HEK293 (cell line): ENCODE results near the gene SLC17A9.

Experiments
- CTCF ChIA-PET: fragments of 350-600 bp; formaldehyde crosslinking; extraction: SDS; loops from one replicate; lab custom pipeline; 2021; ENCODE audit warnings: antibody characterized with exemption; lab: Yijun Ruan, JAX
- POLR2A ChIA-PET: fragments of 300-600 bp; formaldehyde crosslinking; extraction: SDS; loops from one replicate; lab custom pipeline; 2020; ENCODE audit warnings: antibody characterized with exemption, inconsistent platforms; lab: Yijun Ruan, JAX
- H3K27ac ChIP-seq: fragments of 200-500 bp; sonication (Bioruptor generic); 2 replicates; pipeline ENCODE4 v1.5.1; 2014; ENCODE audit warnings: low read depth, low read length, control low read depth, inconsistent platforms; ENCODE audit errors: extremely low read depth
- H3K36me3 ChIP-seq, 2 experiments: fragments of 200-500 bp in 1 of 2; sonication (Bioruptor generic) in 1 of 2; 1 replicate in 1 of 2; 2 replicates in 1 of 2; pipeline ENCODE4 v1.5.1; 2014 to 2017; ENCODE audit warnings: inconsistent platforms in 2 of 2, low read length in 2 of 2; ENCODE audit not compliant: control insufficient read depth in 2 of 2, insufficient read depth in 1 of 2
- H3K4me1 ChIP-seq: fragments of 200-500 bp; sonication (Bioruptor generic); 2 replicates; pipeline ENCODE4 v1.5.1; 2014; ENCODE audit warnings: mild to moderate bottlenecking, low read length, inconsistent platforms; ENCODE audit not compliant: control insufficient read depth, insufficient read depth
- H3K4me3 ChIP-seq: 2 replicates; pipeline ENCODE4 v1.5.1; 2011; ENCODE audit warnings: low read depth, mild to moderate bottlenecking, control low read depth, low read length, moderate library complexity
- H3K9me3 ChIP-seq: fragments of 200-500 bp; sonication (Bioruptor generic); 2 replicates; pipeline ENCODE4 v1.5.1; 2014; ENCODE audit warnings: low read depth, low read length, inconsistent platforms; ENCODE audit not compliant: control insufficient read depth, insufficient read depth
- ATF2 ChIP-seq: fragments of 450-650 bp; formaldehyde crosslinking; IDR thresholded peaks from 2 replicates; pipeline ENCODE4 v1.5.1; 2016; ENCODE audit warnings: missing biosample characterization, missing genetic modification characterization, low read depth
- CTCF ChIP-seq: fragments of 450-650 bp; formaldehyde crosslinking; IDR thresholded peaks from 2 replicates; pipeline ENCODE4 v1.5.1; 2016; ENCODE audit warnings: missing biosample characterization, missing genetic modification characterization
- GLIS1 ChIP-seq: fragments of 450-650 bp; formaldehyde crosslinking; IDR thresholded peaks from 2 replicates; pipeline ENCODE4 v1.5.1; 2016; ENCODE audit warnings: missing biosample characterization, missing genetic modification characterization
- HOXD13 ChIP-seq: sonication (generic); formaldehyde crosslinking; IDR thresholded peaks from 2 replicates; pipeline ENCODE4 v1.8.0; 2022; ENCODE audit warnings: missing genetic modification reagents, borderline replicate concordance
- KLF7 ChIP-seq: fragments of 450-650 bp; formaldehyde crosslinking; IDR thresholded peaks from 2 replicates; pipeline ENCODE4 v1.5.1; 2016; ENCODE audit warnings: missing biosample characterization, missing genetic modification characterization, borderline replicate concordance
- MZF1 ChIP-seq: fragments of 450-650 bp; formaldehyde crosslinking; IDR thresholded peaks from 2 replicates; pipeline ENCODE4 v1.5.1; 2017; ENCODE audit warnings: missing biosample characterization, missing genetic modification characterization, borderline replicate concordance
- ZBTB20 ChIP-seq: fragments of 450-650 bp; formaldehyde crosslinking; IDR thresholded peaks from 2 replicates; pipeline ENCODE4 v1.5.1; 2016; ENCODE audit warnings: missing biosample characterization, missing genetic modification characterization
- ZFP69B ChIP-seq: fragments of 450-650 bp; formaldehyde crosslinking; IDR thresholded peaks from 2 replicates; pipeline ENCODE4 v1.5.1; 2016; ENCODE audit warnings: missing biosample characterization, missing genetic modification characterization
- ZNF114 ChIP-seq: fragments of 450-650 bp; formaldehyde crosslinking; IDR thresholded peaks from 2 replicates; pipeline ENCODE4 v1.5.0; 2017; ENCODE audit warnings: missing biosample characterization, missing genetic modification characterization
- ZNF121 ChIP-seq: fragments of 450-650 bp; formaldehyde crosslinking; IDR thresholded peaks from 2 replicates; pipeline ENCODE4 v1.5.1; 2016; ENCODE audit warnings: missing biosample characterization, missing genetic modification characterization
- ZNF169 ChIP-seq: fragments of 450-650 bp; formaldehyde crosslinking; IDR thresholded peaks from 2 replicates; pipeline ENCODE4 v1.5.1; 2016; ENCODE audit warnings: missing biosample characterization, missing genetic modification characterization
- ZNF2 ChIP-seq: fragments of 450-650 bp; formaldehyde crosslinking; IDR thresholded peaks from 2 replicates; pipeline ENCODE4 v1.5.1; 2016; ENCODE audit warnings: missing biosample characterization, missing genetic modification characterization
- ZNF202 ChIP-seq: fragments of 450-650 bp; formaldehyde crosslinking; IDR thresholded peaks from 2 replicates; pipeline ENCODE4 v1.5.1; 2016; ENCODE audit warnings: missing biosample characterization, missing genetic modification characterization, borderline replicate concordance
- ZNF335 ChIP-seq: fragments of 450-650 bp; formaldehyde crosslinking; conservative IDR thresholded peaks from 2 replicates; pipeline ENCODE4 v1.5.1; 2016; ENCODE audit warnings: missing biosample characterization, missing genetic modification characterization
- ZNF366 ChIP-seq: fragments of 450-650 bp; formaldehyde crosslinking; conservative IDR thresholded peaks from 2 replicates; pipeline ENCODE4 v1.5.1; 2016; ENCODE audit warnings: missing biosample characterization, missing genetic modification characterization
- ZNF510 ChIP-seq: fragments of 450-650 bp; formaldehyde crosslinking; IDR thresholded peaks from 2 replicates; pipeline ENCODE4 v1.5.1; 2018; ENCODE audit warnings: mild to moderate bottlenecking, missing genetic modification characterization, missing biosample characterization; ENCODE audit not compliant: insufficient replicate concordance
- ZNF626 ChIP-seq: fragments of 450-650 bp; sonication (Bioruptor Pico); formaldehyde crosslinking; IDR thresholded peaks from 2 replicates; pipeline ENCODE4 v1.5.1; 2018; ENCODE audit warnings: missing biosample characterization, missing genetic modification characterization, inconsistent platforms
- ZNF660 ChIP-seq: fragments of 450-650 bp; IDR thresholded peaks from 2 replicates; pipeline ENCODE4 v1.5.1; 2018; ENCODE audit warnings: missing biosample characterization, mild to moderate bottlenecking, missing genetic modification characterization
- ZSCAN16 ChIP-seq: fragments of 450-650 bp; formaldehyde crosslinking; IDR thresholded peaks from 2 replicates; pipeline ENCODE4 v1.5.1; 2016; ENCODE audit warnings: missing biosample characterization, missing genetic modification characterization
- TF ChIP-seq, protein P1 (sequence below): IDR thresholded peaks from 2 replicates; pipeline ENCODE4 v1.6.1; 2011; ENCODE audit warnings: mild to moderate bottlenecking, low read depth, low read length, borderline replicate concordance
- TF ChIP-seq, protein P2 (sequence below): fragments of 450-650 bp; formaldehyde crosslinking; IDR thresholded peaks from 2 replicates; pipeline ENCODE4 v1.5.1; 2017; ENCODE audit warnings: missing biosample characterization, mild to moderate bottlenecking, missing genetic modification characterization, moderate library complexity
- TF ChIP-seq, protein P3 (sequence below): fragments of 450-650 bp; formaldehyde crosslinking; IDR thresholded peaks from 2 replicates; pipeline ENCODE4 v1.5.1; 2017; ENCODE audit warnings: missing biosample characterization, missing genetic modification characterization
- TF ChIP-seq, protein P4 (sequence below): fragments of 450-650 bp; formaldehyde crosslinking; IDR thresholded peaks from 2 replicates; pipeline ENCODE4 v1.5.1; 2016; ENCODE audit warnings: missing biosample characterization, missing genetic modification characterization

SLC17A9 gene

DNA sequence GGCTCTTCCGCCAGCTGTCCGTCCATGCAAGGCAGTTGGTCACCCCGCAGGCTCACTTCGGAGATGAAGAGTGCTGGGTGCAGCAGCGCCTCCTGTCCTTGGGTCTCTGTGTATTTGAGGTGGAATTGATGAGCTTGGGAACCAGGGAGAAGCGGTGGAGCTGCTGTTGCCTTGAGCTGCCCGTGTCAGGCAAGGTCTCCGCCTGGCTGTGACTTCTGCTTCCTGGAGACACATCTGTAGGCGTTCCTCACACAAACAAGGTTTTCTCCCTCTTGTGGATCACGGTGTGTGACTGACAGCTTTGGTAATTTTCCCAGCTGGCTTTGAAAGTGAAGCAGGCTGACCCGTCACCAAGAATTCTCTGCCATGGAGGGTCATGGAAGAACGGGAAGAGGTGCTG is 2.5 kb upstream of the SLC17A9 start:
- CTCF ChIA-PET = interaction anchor here (0.6 to 1.3 kb wide), 2 partner anchors 13 to 359 kb away, joined by 3 to 4 read pairs; no protein-coding TSS in a partner anchor
- POLR2A ChIA-PET = no interaction called here
- Histone ChIP-seq H3K4me3 (no peak overlapping the region), H3K9me3 (no peaks in the 10 kb centered on the region), H3K36me3 (peaks cover 0 to 57% of the 10 kb centered on the region in 2 experiments; a peak in 1 of 3 replicates), H3K4me1 (no peaks in the 10 kb centered on the region), H3K27ac (no peak overlapping the region)
- TF ChIP-seq ZNF169 (tag by site-specific recombination) = no peak
- TF ChIP-seq ZNF626 = no peak
- TF ChIP-seq ZNF510 (tag by site-specific recombination) = no peak
- TF ChIP-seq ZNF335 (tag by site-specific recombination) = no peak

DNA sequence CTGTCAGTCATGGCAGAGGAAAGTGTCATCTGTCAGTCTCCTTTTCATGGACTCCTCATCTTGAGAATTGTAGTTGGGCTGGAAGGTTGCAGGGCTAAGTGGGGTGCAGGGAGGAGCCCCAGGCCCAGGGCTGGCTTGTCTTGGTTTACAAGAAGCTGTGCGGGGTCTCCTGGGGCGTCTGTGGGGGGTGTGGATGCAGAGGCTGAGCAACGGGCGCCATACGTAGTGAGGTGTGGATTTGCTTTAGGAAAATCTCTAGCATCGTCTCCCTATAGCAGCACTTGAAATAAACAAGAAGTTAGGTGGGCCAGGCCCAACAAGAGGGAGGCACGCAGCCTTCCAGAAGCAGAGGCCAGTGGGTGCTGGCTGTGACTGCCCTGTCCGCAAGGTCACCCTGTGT is 1.8 kb upstream of the SLC17A9 start:
- Histone ChIP-seq H3K4me1 (no peaks in the 10 kb centered on the region), H3K27ac (no peak overlapping the region), H3K4me3 (no peak overlapping the region), H3K9me3 (no peaks in the 10 kb centered on the region), H3K36me3 (peaks cover 0 to 49% of the 10 kb centered on the region in 2 experiments; a peak in 1 of 3 replicates)
- POLR2A ChIA-PET = no interaction called here
- no peak for TF ChIP-seq HOXD13 (CRISPR knock-in tag)
- TF ChIP-seq MZF1 (tag by site-specific recombination) = no peak
- TF ChIP-seq ZNF660 (tag by site-specific recombination) = no peak
- TF ChIP-seq ZNF202 (tag by site-specific recombination) = no peak
- TF ChIP-seq ZBTB20 (tag by site-specific recombination) = no peak
- no peak for TF ChIP-seq GLIS1 (tag by site-specific recombination)
- TF ChIP-seq ZNF121 (tag by site-specific recombination) = no peak
- TF ChIP-seq, protein P1, sequence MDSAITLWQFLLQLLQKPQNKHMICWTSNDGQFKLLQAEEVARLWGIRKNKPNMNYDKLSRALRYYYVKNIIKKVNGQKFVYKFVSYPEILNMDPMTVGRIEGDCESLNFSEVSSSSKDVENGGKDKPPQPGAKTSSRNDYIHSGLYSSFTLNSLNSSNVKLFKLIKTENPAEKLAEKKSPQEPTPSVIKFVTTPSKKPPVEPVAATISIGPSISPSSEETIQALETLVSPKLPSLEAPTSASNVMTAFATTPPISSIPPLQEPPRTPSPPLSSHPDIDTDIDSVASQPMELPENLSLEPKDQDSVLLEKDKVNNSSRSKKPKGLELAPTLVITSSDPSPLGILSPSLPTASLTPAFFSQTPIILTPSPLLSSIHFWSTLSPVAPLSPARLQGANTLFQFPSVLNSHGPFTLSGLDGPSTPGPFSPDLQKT = no peak
- no peak for TF ChIP-seq ZNF366
- CTCF ChIA-PET = no interaction called here

- ChIA-PET CTCF (no interaction called here), POLR2A (no interaction called here)
- Histone ChIP-seq H3K36me3 (peaks cover 0 to 43% of the 10 kb centered on the region in 2 experiments; a peak in 1 of 3 replicates), H3K4me3 (no peak overlapping the region), H3K4me1 (no peaks in the 10 kb centered on the region), H3K27ac (no peak overlapping the region), H3K9me3 (no peaks in the 10 kb centered on the region)
- TF ChIP-seq CTCF (no peak), ATF2 (tag by site-specific recombination) (no peak), ZNF114 (no peak), KLF7 (tag by site-specific recombination) (no peak), ZNF335 (tag by site-specific recombination) (no peak), ZNF169 (tag by site-specific recombination) (no peak), ZNF2 (tag by site-specific recombination) (no peak), ZFP69B (tag by site-specific recombination) (no peak), ZSCAN16 (no peak)
- TF ChIP-seq, protein P2, sequence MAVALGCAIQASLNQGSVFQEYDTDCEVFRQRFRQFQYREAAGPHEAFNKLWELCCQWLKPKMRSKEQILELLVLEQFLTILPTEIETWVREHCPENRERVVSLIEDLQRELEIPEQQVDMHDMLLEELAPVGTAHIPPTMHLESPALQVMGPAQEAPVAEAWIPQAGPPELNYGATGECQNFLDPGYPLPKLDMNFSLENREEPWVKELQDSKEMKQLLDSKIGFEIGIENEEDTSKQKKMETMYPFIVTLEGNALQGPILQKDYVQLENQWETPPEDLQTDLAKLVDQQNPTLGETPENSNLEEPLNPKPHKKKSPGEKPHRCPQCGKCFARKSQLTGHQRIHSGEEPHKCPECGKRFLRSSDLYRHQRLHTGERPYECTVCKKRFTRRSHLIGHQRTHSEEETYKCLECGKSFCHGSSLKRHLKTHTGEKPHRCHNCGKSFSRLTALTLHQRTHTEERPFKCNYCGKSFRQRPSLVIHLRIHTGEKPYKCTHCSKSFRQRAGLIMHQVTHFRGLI (tag by site-specific recombination) = no peak
- TF ChIP-seq, protein P3, sequence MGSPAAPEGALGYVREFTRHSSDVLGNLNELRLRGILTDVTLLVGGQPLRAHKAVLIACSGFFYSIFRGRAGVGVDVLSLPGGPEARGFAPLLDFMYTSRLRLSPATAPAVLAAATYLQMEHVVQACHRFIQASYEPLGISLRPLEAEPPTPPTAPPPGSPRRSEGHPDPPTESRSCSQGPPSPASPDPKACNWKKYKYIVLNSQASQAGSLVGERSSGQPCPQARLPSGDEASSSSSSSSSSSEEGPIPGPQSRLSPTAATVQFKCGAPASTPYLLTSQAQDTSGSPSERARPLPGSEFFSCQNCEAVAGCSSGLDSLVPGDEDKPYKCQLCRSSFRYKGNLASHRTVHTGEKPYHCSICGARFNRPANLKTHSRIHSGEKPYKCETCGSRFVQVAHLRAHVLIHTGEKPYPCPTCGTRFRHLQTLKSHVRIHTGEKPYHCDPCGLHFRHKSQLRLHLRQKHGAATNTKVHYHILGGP (tag by site-specific recombination) = no peak
- TF ChIP-seq, protein P4, sequence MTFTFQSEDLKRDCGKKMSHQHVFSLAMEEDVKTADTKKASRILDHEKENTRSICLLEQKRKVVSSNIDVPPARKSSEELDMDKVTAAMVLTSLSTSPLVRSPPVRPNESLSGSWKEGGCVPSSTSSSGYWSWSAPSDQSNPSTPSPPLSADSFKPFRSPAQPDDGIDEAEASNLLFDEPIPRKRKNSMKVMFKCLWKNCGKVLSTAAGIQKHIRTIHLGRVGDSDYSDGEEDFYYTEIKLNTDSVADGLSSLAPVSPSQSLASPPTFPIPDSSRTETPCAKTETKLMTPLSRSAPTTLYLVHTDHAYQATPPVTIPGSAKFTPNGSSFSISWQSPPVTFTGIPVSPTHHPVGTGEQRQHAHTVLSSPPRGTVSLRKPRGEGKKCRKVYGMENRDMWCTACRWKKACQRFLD = no peak
These were observed 1.2 kb upstream of the SLC17A9 start for GRCh38 chr20:62951143-62951895.
